Osteocyte (in vitro differentiated cells): Measurements from ENCODE around the gene EHD2. TPM values are rescaled to one million over a fixed set of nuclear protein-coding genes. Genes with fewer than 3 reads are reported as not detected.

Experiments used
- DNase-seq: peaks from one replicate; pipeline ENCODE4 v3.0.0; 2021; ENCODE audit warnings: mixed read lengths; ENCODE audit not compliant: unreplicated experiment; ENCODE audit errors: extremely low spot score
- H3K27ac Mint-ChIP-seq: one replicate; pipeline ENCODE4 v1.8.0; 2021; ENCODE audit warnings: mild to moderate bottlenecking, mixed read lengths; ENCODE audit not compliant: unreplicated experiment
- H3K27me3 Mint-ChIP-seq: one replicate; pipeline ENCODE4 v1.8.0; 2021; ENCODE audit warnings: mixed read lengths; ENCODE audit not compliant: unreplicated experiment
- H3K36me3 Mint-ChIP-seq: one replicate; pipeline ENCODE4 v1.8.0; 2021; ENCODE audit warnings: mixed read lengths; ENCODE audit not compliant: unreplicated experiment
- H3K4me1 Mint-ChIP-seq: one replicate; pipeline ENCODE4 v1.8.0; 2021; ENCODE audit warnings: mixed read lengths; ENCODE audit not compliant: unreplicated experiment
- H3K4me3 Mint-ChIP-seq: one replicate; pipeline ENCODE4 v1.8.0; 2021; ENCODE audit warnings: mild to moderate bottlenecking, moderate library complexity, mixed read lengths; ENCODE audit not compliant: unreplicated experiment
- H3K9me3 Mint-ChIP-seq: one replicate; pipeline ENCODE4 v1.8.0; 2021; ENCODE audit warnings: mixed read lengths; ENCODE audit not compliant: unreplicated experiment
- CTCF ChIP-seq: fragments of 200-600 bp; sonication (generic); IDR thresholded peaks from 2 replicates; pipeline ENCODE4 v1.5.0; 2021; ENCODE audit warnings: antibody characterized with exemption, mild to moderate bottlenecking, moderate library complexity
- total RNA-seq: library from RNA; stranded (reverse); gene quantifications from 2 replicates; pipeline ENCODE4 v1.2.1, GENCODE V29; 2021

The EHD2 gene
- total RNA-seq, 1 donor from 2014 or later: 440 TPM

- Mint-ChIP-seq H3K36me3 (no peaks in the 10 kb centered on the region), H3K27ac (no peak overlapping the region), H3K9me3 (no peaks in the 10 kb centered on the region), H3K4me1 (peaks cover 7% of the 10 kb centered on the region), H3K27me3 (peaks cover 3% of the 10 kb centered on the region), H3K4me3 (no peak overlapping the region)
- no peak for TF ChIP-seq CTCF
- DNase-seq: no peak
These were observed 79.4 kb downstream of the EHD2 start for GRCh38 chr19:47792616-47793015.

Other genes starting within 250 kb of the EHD2 start
- 0.05 TPM in 1 of 2 replicates, not detected in the other for gene SLC8A2, start 241.5 kb upstream of the EHD2 start, total RNA-seq
- 14.5 and 21.9 TPM in 2 replicates for gene KPTN, start 229.2 kb upstream of the EHD2 start, total RNA-seq
- gene NAPA, start 198.4 kb upstream of the EHD2 start, total RNA-seq: 104 TPM in 2 replicates
- gene ZNF541, start 140.3 kb upstream of the EHD2 start, total RNA-seq: not detected in 2 replicates
- 17.1 and 20.4 TPM in 2 replicates for gene BICRA, start 104.3 kb upstream of the EHD2 start, total RNA-seq
- gene NOP53, start 32.1 kb downstream of the EHD2 start, total RNA-seq: 231 and 232 TPM in 2 replicates
- gene SELENOW, start 65.3 kb downstream of the EHD2 start, total RNA-seq: 193 and 204 TPM in 2 replicates
- not detected in 2 replicates for gene TPRX1, start 91.1 kb downstream of the EHD2 start, total RNA-seq
- gene CRX, start 108.5 kb downstream of the EHD2 start, total RNA-seq: not detected in 2 replicates
- not detected in 2 replicates for gene TPRX2, start 145.8 kb downstream of the EHD2 start, total RNA-seq
- gene SULT2A1, start 172.9 kb downstream of the EHD2 start, total RNA-seq: not detected in 2 replicates